Cardiac muscle cell (in vitro differentiated cells and primary cell): ENCODE measurements around the gene SPOCK3. TPM values are rescaled to one million over a fixed set of nuclear protein-coding genes. Genes with fewer than 3 reads are reported as not detected.

Experiments used
- DNase-seq, 2 donors: peaks; one replicate each; pipeline versions ENCODE4 v3.0.0 to v3.0.0-alpha.2; 2010 to 2017; ENCODE audit warnings: low read depth in 1 of 2, low spot score in 1 of 2
- H3K27ac ChIP-seq: fragments of 200-600 bp; sonication (generic); 2 replicates; pipeline ENCODE4 v1.5.1; 2016
- H3K27me3 ChIP-seq: fragments of 200-600 bp; sonication (generic); 2 replicates; pipeline ENCODE4 v1.6.0; 2016; ENCODE audit warnings: control low read depth
- H3K36me3 ChIP-seq: fragments of 200-600 bp; sonication (generic); 2 replicates; pipeline ENCODE4 v1.5.1; 2016; ENCODE audit warnings: control low read depth
- H3K4me1 ChIP-seq: fragments of 200-600 bp; sonication (generic); 2 replicates; pipeline ENCODE4 v1.8.1; 2017; ENCODE audit warnings: low read depth, mild to moderate bottlenecking, mixed run types
- H3K4me3 ChIP-seq: fragments of 200-600 bp; sonication (generic); 2 replicates; pipeline ENCODE4 v1.5.1; 2016; ENCODE audit warnings: mild to moderate bottlenecking
- H3K9me3 ChIP-seq: fragments of 200-600 bp; sonication (generic); 2 replicates; pipeline ENCODE4 v1.5.1; 2017; ENCODE audit warnings: low read depth, mild to moderate bottlenecking, control low read depth
- CTCF ChIP-seq: IDR thresholded peaks from 2 replicates; pipeline ENCODE4 v1.5.1; 2012; ENCODE audit warnings: low read depth, mild to moderate bottlenecking, low read length
- polyA plus RNA-seq: library from polyadenylated mRNA; unstranded; fragments of >200 nt; fragmentation: Nextera tagmentation; extraction: Ambion mirVana; gene quantifications from 2 replicates; pipeline ENCODE4 v1.2.1, GENCODE V29; 2016
- total RNA-seq: library from RNA; depleted of rRNA; stranded (reverse); fragments of >200 nt; gene quantifications from 2 replicates; pipeline ENCODE4 v1.2.3, GENCODE V29; 2016

The SPOCK3 gene
- total and polyA plus RNA-seq, 2 experiments from 2014 or later = 1.3 to 4.6 TPM

DNA sequence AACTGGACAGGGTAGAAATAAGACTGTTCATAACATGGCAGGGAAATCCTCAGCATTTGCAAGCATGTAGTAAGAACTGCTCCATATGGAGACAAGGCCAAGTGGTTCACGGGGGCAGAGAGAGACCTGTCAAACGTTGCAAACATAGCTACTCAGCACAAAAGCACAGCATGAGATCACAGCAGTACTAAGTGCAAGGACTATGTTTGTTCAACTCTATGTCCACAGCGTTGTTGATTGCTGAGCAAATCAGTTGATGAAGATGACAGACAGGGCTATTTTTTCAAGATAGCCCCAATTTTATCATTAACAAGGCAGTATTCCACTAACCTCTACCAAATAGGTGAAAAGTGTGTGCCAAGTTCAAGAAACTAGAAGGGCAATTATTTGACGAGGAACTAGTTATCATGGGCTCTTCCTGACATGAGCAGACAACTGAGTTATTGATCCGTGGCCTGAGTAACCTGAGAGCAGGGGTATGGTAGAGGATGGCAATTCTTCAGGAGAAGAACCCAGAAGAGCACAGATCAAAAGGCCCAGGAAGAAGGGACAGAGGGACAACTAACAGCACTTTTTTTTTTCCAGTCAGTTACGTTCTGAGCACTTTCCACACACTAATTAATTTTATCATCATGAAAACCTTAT, 57.4 kb downstream of the SPOCK3 start:
- H3K4me3 ChIP-seq = no peak overlapping the region
- no peaks in the 10 kb centered on the region for H3K4me1 ChIP-seq
- no peaks in the 10 kb centered on the region for H3K27me3 ChIP-seq
- no peaks in the 10 kb centered on the region for H3K36me3 ChIP-seq
- no peaks in the 10 kb centered on the region for H3K9me3 ChIP-seq
- DNase-seq = peak in 1 of 2 donors; percentile 21
- TF ChIP-seq CTCF = no peak
- H3K27ac ChIP-seq = no peak overlapping the region

DNA sequence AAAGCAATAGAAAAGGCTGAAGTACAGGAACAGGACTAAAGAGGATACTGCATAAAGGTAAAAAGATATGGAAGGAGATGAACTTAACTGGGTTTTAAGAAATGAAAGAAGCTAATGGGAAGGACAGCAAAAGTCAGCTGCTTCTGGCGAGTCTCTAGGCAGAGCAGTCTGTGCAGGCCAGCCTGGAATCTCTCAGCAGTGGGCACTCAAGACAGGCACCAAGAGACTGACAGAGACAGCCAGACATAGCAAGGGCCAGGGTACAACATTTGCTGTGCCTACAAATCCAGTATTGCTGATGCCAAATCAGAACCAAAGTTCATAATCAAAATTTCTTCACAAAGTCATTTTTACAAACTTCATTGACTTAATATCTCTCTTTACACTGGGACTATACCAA, 62.4 kb downstream of the SPOCK3 start:
- DNase-seq = peak in 1 of 2 donors; percentile 35

GRCh38 chr4:167168611-167169010, 65.7 kb downstream of the SPOCK3 start:
- DNase-seq = no peak
- H3K4me3 ChIP-seq = no peak overlapping the region
- H3K4me1 ChIP-seq = no peaks in the 10 kb centered on the region
- no peaks in the 10 kb centered on the region for H3K9me3 ChIP-seq
- no peak overlapping the region for H3K27ac ChIP-seq
- H3K36me3 ChIP-seq = no peaks in the 10 kb centered on the region
- no peak for TF ChIP-seq CTCF
- H3K27me3 ChIP-seq = no peaks in the 10 kb centered on the region

More for the DNA sequence above, 62.4 kb downstream of the SPOCK3 start:
- Histone ChIP-seq H3K27ac (no peak overlapping the region), H3K4me1 (no peaks in the 10 kb centered on the region), H3K36me3 (no peaks in the 10 kb centered on the region), H3K9me3 (no peaks in the 10 kb centered on the region), H3K4me3 (no peak overlapping the region), H3K27me3 (no peaks in the 10 kb centered on the region)
- no peak for TF ChIP-seq CTCF

GRCh38 chr4:167150587-167150986, 83.7 kb downstream of the SPOCK3 start:
- TF ChIP-seq CTCF = no peak
- H3K36me3 ChIP-seq = no peaks in the 10 kb centered on the region
- H3K27me3 ChIP-seq = no peaks in the 10 kb centered on the region
- no peaks in the 10 kb centered on the region for H3K9me3 ChIP-seq
- H3K4me3 ChIP-seq = no peak overlapping the region
- no peak overlapping the region for H3K27ac ChIP-seq
- no peaks in the 10 kb centered on the region for H3K4me1 ChIP-seq
- no peak for DNase-seq

DNA sequence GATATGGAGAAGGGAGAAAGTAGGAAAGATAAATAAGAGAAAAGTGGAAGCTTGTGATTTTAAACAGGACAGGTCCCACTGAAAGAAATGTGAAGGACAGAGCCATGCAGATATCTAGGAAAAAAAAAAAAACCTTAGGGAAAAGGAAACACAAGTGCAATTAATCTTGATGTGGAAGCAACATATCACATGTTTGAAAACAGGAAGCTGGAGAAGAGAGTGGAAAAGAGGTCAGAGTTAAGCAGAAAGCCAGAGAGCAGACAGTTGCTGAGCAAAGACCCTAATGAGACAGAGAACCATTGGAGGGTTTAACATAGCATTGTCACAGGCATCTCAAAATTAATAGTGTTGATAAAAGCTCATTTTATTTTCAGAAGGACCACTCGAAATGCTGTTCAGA, 89.7 kb downstream of the SPOCK3 start:
- no peaks in the 10 kb centered on the region for H3K4me1 ChIP-seq
- no peaks in the 10 kb centered on the region for H3K9me3 ChIP-seq
- no peak for TF ChIP-seq CTCF
- H3K27me3 ChIP-seq = no peaks in the 10 kb centered on the region
- no peak for DNase-seq
- H3K27ac ChIP-seq = no peak overlapping the region
- H3K36me3 ChIP-seq = no peaks in the 10 kb centered on the region
- no peak overlapping the region for H3K4me3 ChIP-seq
